Measurements from ENCODE around the gene METTL5.
"Not testable (repeated sequence)": the region's sequence is repeated elsewhere in the genome, so short reads cannot be mapped to it uniquely, and the experiment has no call there.

METTL5 gene

DNA sequence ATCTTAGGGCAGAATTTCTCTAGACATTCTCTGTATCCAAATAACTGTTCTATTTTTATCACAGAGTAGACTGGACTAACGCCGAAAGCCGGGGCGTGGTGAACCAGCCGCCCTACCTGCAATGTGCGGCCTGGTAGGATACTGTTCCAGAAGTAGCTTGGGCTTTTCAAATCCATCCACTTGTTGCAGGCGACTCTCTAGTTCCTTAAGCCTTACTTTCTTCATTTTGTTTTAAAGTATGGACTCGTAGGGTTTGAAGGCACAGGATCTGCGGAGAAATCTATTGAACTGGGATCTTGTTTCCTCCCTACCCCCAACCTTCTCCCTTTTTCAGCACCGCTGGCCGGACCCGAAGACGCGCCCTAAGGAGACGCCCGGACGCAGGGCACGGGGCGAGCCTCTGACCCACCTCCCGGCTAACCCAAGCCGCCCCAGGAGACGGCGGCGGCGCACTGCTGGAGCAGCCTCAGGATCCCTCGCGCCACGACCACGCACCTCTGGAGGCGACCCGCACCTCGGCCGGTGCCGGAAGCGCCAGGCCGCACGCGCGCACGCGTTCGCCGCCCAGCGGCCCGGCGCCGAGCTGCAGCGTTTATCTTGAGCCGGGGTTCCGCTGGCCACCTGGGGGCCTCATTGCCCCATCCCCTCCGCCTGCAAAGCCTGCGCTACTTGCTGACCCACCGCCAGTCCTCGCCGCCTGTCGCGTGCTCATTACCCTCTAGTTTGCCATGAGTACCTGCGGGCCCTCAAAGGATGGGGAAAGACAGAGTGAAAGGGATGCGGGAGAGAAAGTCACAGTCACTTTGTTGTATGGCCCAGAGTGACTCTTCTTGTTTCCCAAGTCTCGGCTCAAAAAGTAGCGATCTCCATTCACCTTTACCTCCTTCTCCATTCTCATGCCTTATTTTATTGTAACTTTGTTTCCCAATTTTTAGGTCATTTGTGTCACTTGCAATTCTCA is at the start of gene METTL5:
Gene METTL5 (minus strand): TSS at position 533 of the 961 bp plus-strand sequence. CDS start 308 bp downstream, at position 225.
- DNase-seq (ENCODE audit: low read depth, low spot score): peak; percentile 68

GRCh38 chr2:169871994-169872393 is 47.3 kb upstream of the METTL5 start:
- no peak for DNase-seq (ENCODE audit: low read depth, low spot score)

DNA sequence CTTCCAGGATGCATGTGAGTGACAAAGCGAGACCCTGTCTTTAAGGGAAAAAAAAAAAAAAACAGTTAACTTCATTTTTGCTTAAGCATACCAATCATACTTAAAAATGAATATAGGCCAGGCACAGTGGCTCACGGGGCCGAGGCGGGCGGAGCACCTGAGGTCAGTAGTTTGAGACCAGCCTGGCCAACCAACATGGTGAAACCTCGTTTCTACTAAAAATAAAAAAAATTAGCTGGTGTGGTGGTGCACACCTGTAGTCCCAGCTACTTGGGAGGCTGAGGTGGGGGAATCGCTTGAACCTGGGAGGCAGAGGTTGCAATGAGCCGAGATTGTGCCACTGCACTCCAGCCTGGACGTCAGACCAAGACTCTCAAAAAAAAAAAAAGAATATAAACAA is 46.7 kb upstream of the METTL5 start:
- DNase-seq (ENCODE audit: low read depth, low spot score): not testable (repeated sequence)

GRCh38 chr2:169868951-169869350 is 44.2 kb upstream of the METTL5 start:
- DNase-seq (ENCODE audit: low read depth, low spot score): no peak

DNA sequence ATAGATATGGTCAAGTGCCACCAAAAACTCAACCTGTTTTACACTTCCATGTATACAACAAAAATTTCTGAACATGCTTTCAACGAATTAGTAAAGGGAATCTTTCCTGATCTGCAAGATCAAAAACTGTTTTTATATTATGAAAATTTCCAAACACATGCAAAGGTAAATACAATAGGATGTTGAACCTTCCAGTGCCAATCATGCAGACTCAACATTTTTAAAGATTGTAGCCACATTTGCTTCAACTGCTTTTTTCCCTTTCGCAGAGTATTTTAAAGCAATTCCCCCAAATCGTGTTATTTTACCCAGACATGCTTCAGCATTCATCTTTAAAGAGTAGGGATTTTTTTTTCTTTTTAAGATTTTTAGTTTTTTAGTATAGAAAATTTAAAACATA is 42.9 kb upstream of the METTL5 start:
- DNase-seq (ENCODE audit: low read depth, low spot score): no peak

DNA sequence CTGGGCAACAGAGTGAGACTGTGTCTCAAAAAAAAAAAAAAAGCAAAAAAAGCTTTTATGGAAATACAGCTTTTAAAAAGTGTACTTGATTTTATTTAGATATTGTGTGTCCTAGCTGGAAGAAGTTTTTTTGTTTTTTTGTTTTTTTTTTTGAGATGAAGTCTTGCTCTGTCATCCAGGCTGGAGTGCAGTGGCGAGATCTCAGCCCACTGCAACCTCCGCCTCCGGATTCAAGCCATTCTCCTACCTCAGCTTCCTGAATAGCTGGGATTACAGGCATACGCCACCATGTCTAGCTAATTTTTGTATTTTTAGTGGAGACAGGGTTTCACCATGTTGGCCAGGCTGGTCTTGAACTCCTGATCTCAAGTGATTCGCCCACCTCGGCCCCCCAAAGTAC is 41.5 kb upstream of the METTL5 start:
- DNase-seq (ENCODE audit: low read depth, low spot score): not testable (repeated sequence)

DNA sequence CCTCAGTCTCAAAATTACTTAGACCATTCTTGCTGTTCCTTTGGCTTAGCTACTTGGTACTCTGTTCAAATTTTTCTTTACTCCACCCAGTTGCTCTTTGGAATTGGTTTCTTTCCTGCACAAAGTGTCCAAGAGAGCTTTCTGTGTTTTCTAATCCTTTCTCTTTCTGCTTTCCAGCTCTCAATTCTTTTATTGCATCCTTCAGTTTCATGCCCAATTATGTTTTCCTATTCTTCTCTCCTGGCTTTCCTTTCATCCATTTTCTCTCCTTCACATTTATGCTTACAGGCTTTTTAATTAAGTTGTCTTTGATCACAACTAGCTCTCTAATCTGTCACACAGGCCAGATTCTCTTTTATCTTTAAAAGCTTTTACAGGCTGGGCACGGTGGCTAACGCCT is 40.8 kb upstream of the METTL5 start:
- no peak for DNase-seq (ENCODE audit: low read depth, low spot score)

DNA sequence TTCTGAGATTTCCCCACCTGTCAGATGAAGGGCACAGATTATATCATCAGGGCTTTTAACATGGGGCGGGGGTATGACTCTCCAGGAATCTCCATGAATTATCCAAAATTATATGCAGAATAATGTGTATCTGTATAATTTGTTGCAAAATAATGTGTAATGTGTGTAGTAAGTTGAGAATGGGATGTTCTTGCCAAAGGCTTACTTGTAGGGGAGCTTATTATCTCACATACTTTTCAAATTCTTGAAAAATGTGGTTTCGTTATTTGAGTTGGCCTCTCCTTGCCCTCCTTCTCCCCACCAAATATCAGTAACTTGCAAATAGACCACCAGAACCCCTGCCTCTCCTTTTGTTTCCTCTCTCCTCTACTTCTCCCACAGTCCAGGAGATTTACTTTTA is 38.1 kb upstream of the METTL5 start:
- no peak for DNase-seq (ENCODE audit: low read depth, low spot score)

GRCh38 chr2:169860149-169860548 is 35.4 kb upstream of the METTL5 start:
- no peak for DNase-seq (ENCODE audit: low read depth, low spot score)

DNA sequence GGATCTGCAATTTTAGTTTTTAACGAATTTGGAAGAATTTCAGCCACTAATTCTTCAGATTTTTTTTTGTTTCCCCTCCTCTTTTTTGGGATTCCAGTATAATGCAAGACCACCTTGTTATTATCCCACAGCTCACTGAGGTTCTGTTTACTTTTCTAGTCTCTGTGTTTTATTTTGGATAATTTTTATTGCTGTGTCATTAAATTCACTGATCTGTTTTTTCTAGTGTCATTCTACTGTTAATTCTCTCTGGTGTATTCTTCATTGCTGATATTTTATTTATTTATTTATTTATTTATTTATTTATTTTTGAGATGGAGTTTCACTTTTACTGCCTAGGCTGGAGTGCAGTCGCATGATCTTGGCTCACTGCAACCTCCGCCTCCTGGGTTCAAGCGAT is 34.7 kb upstream of the METTL5 start:
- no peak for DNase-seq (ENCODE audit: low read depth, low spot score)

GRCh38 chr2:169855281-169856258 is 30.9 kb upstream of the METTL5 start:
- not testable (repeated sequence) for DNase-seq (ENCODE audit: low read depth, low spot score)

- DNase-seq (ENCODE audit: low read depth, low spot score): no peak
Observed at GRCh38 chr2:169853041-169853668, 28.4 kb upstream of the METTL5 start.

- no peak for DNase-seq (ENCODE audit: low read depth, low spot score)
Observed at GRCh38 chr2:169849710-169850109, 25.0 kb upstream of the METTL5 start.

GRCh38 chr2:169848959-169849693 is 24.4 kb upstream of the METTL5 start:
- DNase-seq (ENCODE audit: low read depth, low spot score): not testable (repeated sequence)

- no peak for DNase-seq (ENCODE audit: low read depth, low spot score)
Observed at GRCh38 chr2:169845016-169845415, 20.3 kb upstream of the METTL5 start.

GRCh38 chr2:169841625-169842024 is 16.9 kb upstream of the METTL5 start:
- not testable (repeated sequence) for DNase-seq (ENCODE audit: low read depth, low spot score)

GRCh38 chr2:169840747-169841142 is 16.0 kb upstream of the METTL5 start:
- DNase-seq (ENCODE audit: low read depth, low spot score): no peak

DNA sequence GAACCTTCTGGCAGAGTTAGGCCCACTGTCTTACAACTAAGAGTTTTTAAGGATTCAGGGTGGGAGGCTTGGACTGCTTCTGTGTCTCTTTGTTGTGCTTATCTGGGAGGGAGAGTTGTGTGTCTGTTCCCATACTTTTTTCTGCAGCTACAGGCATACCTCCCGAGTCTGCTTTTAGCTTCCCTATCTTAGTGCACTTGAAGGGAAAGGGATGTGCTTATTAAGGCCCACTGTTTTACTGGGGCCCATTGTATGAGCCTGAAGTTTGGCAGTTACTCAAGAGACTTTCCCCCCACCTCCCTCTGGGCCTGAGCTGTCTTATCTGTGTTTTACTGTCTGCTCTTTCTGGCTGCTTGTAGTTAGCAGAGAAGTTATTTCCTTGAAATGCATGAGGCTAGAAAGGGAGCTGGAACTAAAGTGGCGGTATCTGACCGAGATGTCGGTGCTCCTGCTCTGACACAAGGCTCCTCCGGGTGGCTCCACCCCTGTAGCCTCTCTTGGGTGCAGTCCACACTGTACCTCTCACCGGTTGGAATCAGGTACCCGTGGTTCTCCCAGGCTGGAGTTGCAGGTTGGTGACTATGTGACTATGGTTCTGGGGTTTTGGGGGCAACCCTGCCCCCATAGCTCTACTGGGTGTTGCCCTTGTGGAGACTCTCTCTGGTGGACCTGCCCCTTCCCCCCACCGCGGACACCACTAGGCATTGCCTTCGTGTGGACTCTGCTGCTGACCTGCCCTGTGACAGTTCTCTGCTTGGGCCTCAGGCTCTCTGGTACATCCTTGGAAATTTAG is 15.4 kb upstream of the METTL5 start:
- no peak for DNase-seq (ENCODE audit: low read depth, low spot score)

DNA sequence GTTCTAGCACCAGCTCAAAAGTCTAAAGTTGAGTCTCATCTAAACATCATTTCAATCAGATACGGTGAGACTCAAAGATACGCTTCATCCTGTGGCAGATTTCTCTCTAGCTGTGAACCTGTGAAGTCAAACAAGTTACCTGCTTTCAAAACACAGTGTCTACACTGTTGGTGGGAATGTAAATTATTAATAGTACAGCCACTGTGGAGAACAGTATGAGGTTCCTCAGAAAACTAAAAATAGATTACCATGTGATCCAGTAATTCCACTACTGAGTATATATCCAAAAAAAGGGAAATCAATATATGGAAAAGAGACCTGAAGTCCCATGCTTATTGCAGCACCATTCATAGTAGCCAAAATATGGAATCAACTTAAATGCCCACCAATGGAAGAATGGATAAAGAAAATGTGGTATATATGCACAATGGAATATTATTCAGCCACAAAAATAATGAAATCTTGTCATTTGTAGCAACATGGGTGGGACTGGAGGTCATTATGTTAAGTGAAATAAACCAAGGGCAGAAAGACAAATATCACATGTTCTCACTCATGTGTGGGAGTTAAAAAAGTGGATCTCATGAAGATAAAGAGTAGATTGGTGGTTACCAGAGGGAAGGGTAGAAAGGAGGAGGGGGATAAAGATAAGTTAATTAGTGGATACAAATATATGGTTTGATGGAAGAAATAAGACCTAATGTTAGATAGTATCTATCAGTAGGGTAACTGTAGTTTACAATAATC is 14.2 kb upstream of the METTL5 start:
- no peak for DNase-seq (ENCODE audit: low read depth, low spot score)

Measured in iPS DF 19.7 (cell line).